Fibroblast of lung (primary cell): ENCODE measurements around the gene PCGF3. TPM values are rescaled to one million over a fixed set of nuclear protein-coding genes. Genes with fewer than 3 reads are reported as not detected.

ENCODE experiments used
- DNase-seq, 2 donors: peaks; one replicate each; pipeline versions ENCODE4 v3.0.0 to v3.0.0-alpha.2; 2010; ENCODE audit warnings: low read depth in 2 of 2
- H2AFZ ChIP-seq: 2 replicates; pipeline ENCODE4 v1.5.1; 2012; ENCODE audit warnings: low read length, control low read depth, inconsistent platforms
- H3K27ac ChIP-seq: 2 replicates; pipeline ENCODE4 v1.5.1; 2011; ENCODE audit warnings: low read length, control low read depth; ENCODE audit not compliant: insufficient read depth
- H3K27me3 ChIP-seq: 2 replicates; pipeline ENCODE4 v1.5.1; 2011; ENCODE audit warnings: mild to moderate bottlenecking, low read length; ENCODE audit not compliant: control insufficient read depth, insufficient read depth
- H3K36me3 ChIP-seq: 2 replicates; pipeline ENCODE4 v1.5.1; 2011; ENCODE audit warnings: low read length; ENCODE audit not compliant: control insufficient read depth, insufficient read depth
- H3K4me1 ChIP-seq: 2 replicates; pipeline ENCODE4 v1.5.1; 2011; ENCODE audit warnings: low read length; ENCODE audit not compliant: control insufficient read depth, insufficient read depth; ENCODE audit errors: extremely low read depth
- H3K4me2 ChIP-seq: 2 replicates; pipeline ENCODE4 v1.5.1; 2011; ENCODE audit warnings: low read length, control low read depth; ENCODE audit not compliant: insufficient read depth; ENCODE audit errors: extremely low read depth
- H3K4me3 ChIP-seq, 4 experiments: fragments of 200-600 bp in 1 of 4; sonication (generic) in 1 of 4; replicated peaks in 1 of 4; 2 replicates each; pipeline ENCODE4 v1.5.1; 2011 to 2016; ENCODE audit warnings: low read length in 4 of 4, low read depth in 3 of 4, mild to moderate bottlenecking in 3 of 4, control low read depth in 2 of 4, inconsistent platforms in 1 of 4, mixed read lengths in 1 of 4; ENCODE audit not compliant: insufficient read depth in 1 of 4; ENCODE audit errors: control extremely low read depth in 1 of 4
- H3K79me2 ChIP-seq: 2 replicates; pipeline ENCODE4 v1.5.1; 2012; ENCODE audit warnings: mild to moderate bottlenecking, low read length, inconsistent platforms; ENCODE audit not compliant: control insufficient read depth, insufficient read depth
- H3K9ac ChIP-seq: 2 replicates; pipeline ENCODE4 v1.5.1; 2011; ENCODE audit warnings: mild to moderate bottlenecking, low read length, control low read depth; ENCODE audit not compliant: insufficient read depth
- H3K9me3 ChIP-seq: 2 replicates; pipeline ENCODE4 v1.5.1; 2012; ENCODE audit warnings: low read depth, low read length; ENCODE audit not compliant: control insufficient read depth, insufficient read depth
- H4K20me1 ChIP-seq: 2 replicates; pipeline ENCODE4 v1.5.1; 2011; ENCODE audit warnings: low read length; ENCODE audit not compliant: control insufficient read depth, insufficient read depth; ENCODE audit errors: extremely low read depth
- CTCF ChIP-seq, 2 donors: IDR thresholded peaks in 1 of 2; conservative IDR thresholded peaks in 1 of 2; 1 replicate in 1 of 2; 2 replicates in 1 of 2; pipeline ENCODE4 v1.5.1; 2011 to 2012; ENCODE audit warnings: low read length in 2 of 2, control low read depth in 1 of 2, inconsistent platforms in 1 of 2, low read depth in 1 of 2, mild to moderate bottlenecking in 1 of 2
- EZH2 ChIP-seq: IDR thresholded peaks from 2 replicates; pipeline ENCODE4 v1.5.1; 2012; ENCODE audit warnings: low read length, control low read depth, mild to moderate bottlenecking; ENCODE audit errors: missing control alignments
- polyA plus RNA-seq, 2 donors: library from polyadenylated mRNA; depleted of rRNA in 1 of 2; stranded (reverse) in 1 of 2; unstranded in 1 of 2; fragments of >200 nt; gene quantifications; 2 replicates each; pipeline ENCODE4 v1.2.1, GENCODE V29; 2011 to 2012; ENCODE audit warnings: missing spikeins in 1 of 2
- total RNA-seq: library from RNA; depleted of rRNA; stranded (reverse); fragments of >200 nt; gene quantifications from 2 replicates; pipeline ENCODE4 v1.2.1, GENCODE V29; 2014

PCGF3 gene
- total and polyA plus RNA-seq, 2 donors (not counting 1 experiment from before 2014, with no cell fraction given) = 24.8 to 27.1 TPM

DNA sequence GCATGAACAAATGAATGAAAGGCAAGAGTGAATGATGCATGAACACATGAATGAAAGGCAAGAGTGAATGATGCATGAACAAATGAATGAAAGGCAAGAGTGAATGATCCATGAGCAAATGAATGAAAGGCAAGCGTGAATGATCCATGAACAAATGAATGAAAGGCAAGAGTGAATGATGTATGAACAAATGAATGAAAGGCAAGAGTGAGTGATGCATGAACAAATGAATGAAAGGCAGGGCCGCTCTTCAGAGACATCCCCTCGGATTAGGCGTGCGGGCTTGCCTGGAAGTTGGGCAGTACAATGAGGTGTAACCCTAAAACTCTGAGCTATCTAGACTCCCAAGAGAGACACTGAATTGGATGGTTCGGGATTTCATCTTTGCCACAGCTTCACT is 3.7 kb downstream of the PCGF3 start:
- no peak overlapping the region for H3K4me3 ChIP-seq
- H3K9me3 ChIP-seq = no peaks in the 10 kb centered on the region
- H3K27me3 ChIP-seq = no peaks in the 10 kb centered on the region
- H3K79me2 ChIP-seq = peaks cover 65% of the 10 kb centered on the region
- no peak overlapping the region for H2AFZ ChIP-seq
- TF ChIP-seq CTCF (conservative IDR thresholded peaks at IDR 0.05 in 1 of 2, IDR thresholded peaks at IDR 0.05 in 1 of 2; ENCODE audit: low read depth in 1 of 2, low read length in 2 of 2) (no peak), EZH2 (no peak)
- no peak overlapping the region for H3K4me2 ChIP-seq
- no peak for DNase-seq
- no peak overlapping the region for H3K27ac ChIP-seq
- H3K36me3 ChIP-seq = no peaks in the 10 kb centered on the region
- peaks cover 3% of the 10 kb centered on the region for H4K20me1 ChIP-seq
- no peak overlapping the region for H3K9ac ChIP-seq
- H3K4me1 ChIP-seq = no peaks in the 10 kb centered on the region

DNA sequence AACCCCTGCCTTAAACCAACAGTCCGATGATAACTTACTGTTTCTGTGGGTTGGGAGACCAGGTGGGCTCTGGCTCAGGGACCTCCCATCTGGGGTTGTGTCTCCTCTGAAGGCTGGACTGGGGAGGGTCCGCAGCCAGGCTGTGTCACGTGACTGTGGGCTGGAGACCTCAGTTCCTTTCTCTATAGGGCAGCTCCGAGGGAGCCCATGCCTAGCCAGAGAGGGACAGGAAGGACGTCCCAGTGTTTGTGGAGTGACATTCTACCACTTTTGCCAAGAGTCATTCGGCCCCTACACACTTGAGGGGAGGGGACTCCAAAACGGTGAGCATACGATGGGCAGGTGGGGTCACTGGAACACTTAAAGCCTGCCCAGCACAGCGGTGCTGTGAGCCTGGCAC is 4.5 kb downstream of the PCGF3 start:
- Histone ChIP-seq H3K4me2 (no peak overlapping the region), H3K9me3 (no peaks in the 10 kb centered on the region), H3K9ac (no peak overlapping the region), H4K20me1 (peaks cover 3% of the 10 kb centered on the region), H3K27me3 (no peaks in the 10 kb centered on the region), H3K36me3 (no peaks in the 10 kb centered on the region), H3K79me2 (peaks cover 73% of the 10 kb centered on the region), H3K4me1 (no peaks in the 10 kb centered on the region), H2AFZ (no peak overlapping the region), H3K27ac (no peak overlapping the region), H3K4me3 (no peak overlapping the region)
- DNase-seq = no peak
- no peak for TF ChIP-seq EZH2
- no peak for TF ChIP-seq CTCF (conservative IDR thresholded peaks at IDR 0.05 in 1 of 2, IDR thresholded peaks at IDR 0.05 in 1 of 2; ENCODE audit: low read depth in 1 of 2, low read length in 2 of 2)

DNA sequence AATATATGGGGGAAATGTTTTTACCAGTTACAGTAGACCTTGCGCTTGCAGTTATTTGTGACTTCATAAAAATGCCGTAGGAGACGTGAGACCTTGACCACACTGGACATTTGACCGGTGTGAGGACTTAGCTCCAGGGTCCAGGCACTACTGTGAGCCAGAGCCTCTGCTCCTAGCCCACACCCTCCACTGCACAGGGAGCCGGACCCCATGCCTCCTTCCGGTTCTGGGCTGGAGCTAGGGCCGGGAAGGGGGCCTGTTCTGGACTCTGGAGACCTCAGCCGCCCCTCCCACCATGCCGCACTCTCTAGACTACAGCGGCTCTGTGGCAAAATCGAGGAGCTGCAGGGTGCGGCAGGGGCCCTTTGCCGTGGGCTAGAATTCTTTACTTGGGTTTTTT is 5.3 kb downstream of the PCGF3 start:
- Histone ChIP-seq H2AFZ (no peak overlapping the region), H3K4me1 (no peaks in the 10 kb centered on the region), H3K9ac (no peak overlapping the region), H3K36me3 (no peaks in the 10 kb centered on the region), H3K27me3 (no peaks in the 10 kb centered on the region), H3K4me3 (no peak overlapping the region), H3K4me2 (no peak overlapping the region), H3K79me2 (peaks cover 75% of the 10 kb centered on the region), H3K27ac (no peak overlapping the region), H4K20me1 (peaks cover 3% of the 10 kb centered on the region), H3K9me3 (no peaks in the 10 kb centered on the region)
- no peak for TF ChIP-seq CTCF (conservative IDR thresholded peaks at IDR 0.05 in 1 of 2, IDR thresholded peaks at IDR 0.05 in 1 of 2; ENCODE audit: low read depth in 1 of 2, low read length in 2 of 2)
- no peak for TF ChIP-seq EZH2
- DNase-seq = no peak
